K562 (cell line): ENCODE data around the gene HCCS. TPM values are rescaled to one million over a fixed set of nuclear protein-coding genes. Genes with fewer than 3 reads are reported as not detected.

Source experiments
- ATAC-seq: fragments of 200-7000 bp; cut with Tn5 transposase; 3 replicates; pipeline ENCODE4 v1.9.1; 2020; ENCODE audit warnings: moderate library complexity
- BruUV-seq: library from RNA; stranded (reverse); fragments of 400-500 nt; replicated peaks from 2 replicates; lab custom pipeline; 2021; lab: Mats Ljungman, UMichigan
- CTCF ChIA-PET: fragments of 300-600 bp; formaldehyde crosslinking; extraction: SDS; loops from one replicate; lab custom pipeline; 2021; ENCODE audit warnings: low intra/inter-chr PET ratio; lab: Yijun Ruan, JAX
- POLR2A ChIA-PET: fragments of 300-600, 350-650 bp; sonication (Branson Sonifier 250); formaldehyde crosslinking; extraction: SDS; loops from one replicate; lab custom pipeline; 2021; ENCODE audit warnings: antibody characterized with exemption, inconsistent platforms; lab: Yijun Ruan, JAX
- DNase-seq, 4 experiments: peaks; one replicate each; pipeline versions ENCODE4 v3.0.0 to v3.0.0-alpha.2; 2011 to 2018; ENCODE audit warnings: low spot score in 3 of 4, mixed read lengths in 3 of 4; ENCODE audit errors: extremely low read depth in 1 of 4
- FAIRE-seq: peaks from 2 replicates; lab custom pipeline; 2011; peaks lifted over from hg19 to GRCh38; lab: Jason Lieb, UNC
- H2AFZ ChIP-seq: 2 replicates; pipeline ENCODE4 v1.6.0; 2011; ENCODE audit warnings: low read depth, low read length, control low read depth, inconsistent platforms
- H3K27ac ChIP-seq: fragments of 200-600 bp; 3 replicates; pipeline ENCODE4 v1.8.0; 2011; ENCODE audit warnings: low read depth, mild to moderate bottlenecking, control low read depth, inconsistent platforms, low read length, moderate library complexity, mixed read lengths; ENCODE audit errors: extremely low read depth
- H3K27me3 ChIP-seq, 2 experiments: fragments of 300-600 bp in 1 of 2; 2 replicates in 1 of 2; 3 replicates in 1 of 2; pipeline versions ENCODE4 v1.6.0 to v1.8.0; 2011; ENCODE audit warnings: inconsistent platforms in 2 of 2, low read length in 2 of 2, mild to moderate bottlenecking in 1 of 2, mixed read lengths in 1 of 2, moderate library complexity in 1 of 2; ENCODE audit not compliant: control insufficient read depth in 2 of 2, insufficient read depth in 2 of 2
- H3K36me3 ChIP-seq: fragments of 300-600 bp; 3 replicates; pipeline ENCODE4 v1.8.0; 2011; ENCODE audit warnings: mild to moderate bottlenecking, low read length, inconsistent platforms; ENCODE audit not compliant: control insufficient read depth, insufficient read depth
- H3K4me1 ChIP-seq, 2 experiments: fragments of 200-600 bp in 1 of 2; replicated peaks in 1 of 2; 2 replicates in 1 of 2; 3 replicates in 1 of 2; pipeline versions ENCODE4 v1.5.1 to v1.8.0; 2011; ENCODE audit warnings: inconsistent platforms in 2 of 2, low read length in 2 of 2, mild to moderate bottlenecking in 1 of 2, mixed read lengths in 1 of 2, moderate library complexity in 1 of 2; ENCODE audit not compliant: control insufficient read depth in 2 of 2, insufficient read depth in 2 of 2
- H3K4me2 ChIP-seq: 2 replicates; pipeline ENCODE4 v1.6.1; 2011; ENCODE audit warnings: low read length, control low read depth, inconsistent platforms, mixed read lengths; ENCODE audit not compliant: insufficient read depth
- H3K4me3 ChIP-seq: fragments of 200-600 bp; sonication (generic), shearing (Covaris generic); 2 replicates; pipeline ENCODE4 v1.5.1; 2016; ENCODE audit warnings: control low read depth, inconsistent platforms
- H3K79me2 ChIP-seq: fragments of 200-600 bp; 3 replicates; pipeline ENCODE4 v1.8.0; 2011; ENCODE audit warnings: low read length, inconsistent platforms; ENCODE audit not compliant: control insufficient read depth, insufficient read depth
- H3K9ac ChIP-seq, 2 experiments: 2 replicates each; pipeline versions ENCODE4 v1.6.0 to v1.6.1; 2011; ENCODE audit warnings: low read depth in 2 of 2, low read length in 2 of 2, control low read depth in 1 of 2, inconsistent platforms in 1 of 2, mild to moderate bottlenecking in 1 of 2, mixed read lengths in 1 of 2; ENCODE audit not compliant: insufficient read depth in 1 of 2
- H3K9me1 ChIP-seq: one replicate; pipeline ENCODE4 v1.6.0; 2011; ENCODE audit warnings: inconsistent platforms, mild to moderate bottlenecking, low read length, moderate library complexity; ENCODE audit not compliant: control insufficient read depth, insufficient read depth
- H3K9me3 ChIP-seq: replicated peaks from 2 replicates; pipeline ENCODE4 v1.5.1; 2011; ENCODE audit warnings: low read depth, low read length, inconsistent platforms; ENCODE audit not compliant: control insufficient read depth, insufficient read depth
- H4K20me1 ChIP-seq: replicated peaks from 2 replicates; pipeline ENCODE4 v1.6.1; 2011; ENCODE audit warnings: low read length, inconsistent platforms, mixed read lengths; ENCODE audit not compliant: control insufficient read depth, insufficient read depth
- CSDE1 ChIP-seq, 2 experiments: fragments of 450-650 bp; IDR thresholded peaks; 2 replicates each; pipeline ENCODE4 v1.6.1; 2016; ENCODE audit warnings: mild to moderate bottlenecking in 1 of 2
- FOXK1 ChIP-seq: sonication (generic); formaldehyde crosslinking; IDR thresholded peaks from 2 replicates; pipeline ENCODE4 v1.8.0; 2022; ENCODE audit warnings: missing genetic modification reagents, mild to moderate bottlenecking, borderline replicate concordance
- JUND ChIP-seq, 2 experiments: IDR thresholded peaks; 2 replicates in 1 of 2; 3 replicates in 1 of 2; pipeline ENCODE4 v1.6.1; 2011; ENCODE audit warnings: borderline replicate concordance in 2 of 2, low read depth in 2 of 2, low read length in 2 of 2, improper control_type of control experiment in 1 of 2, missing biosample characterization in 1 of 2, missing genetic modification characterization in 1 of 2, missing genetic modification reagents in 1 of 2
- NCOA2 ChIP-seq, 2 experiments: fragments of 450-650 bp; IDR thresholded peaks; 2 replicates each; pipeline ENCODE4 v1.6.1; 2018; ENCODE audit warnings: mild to moderate bottlenecking in 2 of 2, moderate library complexity in 1 of 2; ENCODE audit not compliant: partially characterized antibody in 2 of 2
- ZNF184 ChIP-seq: sonication (generic); formaldehyde crosslinking; IDR thresholded peaks from 2 replicates; pipeline ENCODE4 v1.5.0; 2020; ENCODE audit warnings: missing genetic modification reagents
- WGBS: fragments of 100-300 bp; shearing (Covaris generic); methylation state at CpG from one replicate; pipeline ENCODE4 v1.1.6; 2016; ENCODE audit warnings: low coverage, mixed read lengths; ENCODE audit not compliant: insufficient coverage; ENCODE audit errors: missing lambda C conversion rate; 5-methylcytosine and 5-hydroxymethylcytosine counted together
- in situ Hi-C: fragments of 300-500 bp; cut with MboI; formaldehyde crosslinking; loops from 4 replicates; pipeline ENCODE4 v1.15.0; 2018; ENCODE audit warnings: inconsistent platforms, mixed read lengths
- intact Hi-C: fragments of 100-400 bp; cut with micrococcal nuclease; formaldehyde crosslinking; loops from 2 replicates; pipeline ENCODE4 v1.14.2; 2022
- polyA plus RNA-seq, 8 experiments: library from polyadenylated mRNA; depleted of rRNA in 4 of 8; stranded (reverse) in 5 of 8; unstranded in 3 of 8; fragments of >200 nt; fragmentation: Nextera tagmentation in 2 of 8; fragmentation: Illumina TruSeq in 1 of 8; extraction: Ambion mirVana in 2 of 8; extraction: Trizol in 1 of 8; gene quantifications; 2 replicates each; pipeline versions ENCODE4 v1.2.1 to v1.2.3, GENCODE V29; 2011 to 2014; ENCODE audit warnings: inconsistent platforms in 1 of 8, missing spikeins in 1 of 8
- total RNA-seq, 7 experiments: library from RNA; depleted of rRNA in 6 of 7; stranded (reverse); fragments of >200 nt in 6 of 7; fragmentation: Illumina TruSeq in 2 of 7; extraction: Trizol in 2 of 7; gene quantifications; 2 replicates each; pipeline versions ENCODE4 v1.2.1 to v1.2.3, GENCODE V29; 2011 to 2021; ENCODE audit warnings: low replicate concordance in 1 of 7
- TF ChIP-seq, protein P1 (sequence below): sonication (generic); formaldehyde crosslinking; IDR thresholded peaks from 2 replicates; pipeline ENCODE4 v1.8.0; 2023; ENCODE audit warnings: mild to moderate bottlenecking, missing genetic modification reagents
- TF ChIP-seq, protein P2 (sequence below): sonication (generic); formaldehyde crosslinking; IDR thresholded peaks from 2 replicates; pipeline ENCODE4 v1.8.0; 2022; ENCODE audit warnings: mild to moderate bottlenecking, missing genetic modification reagents, borderline replicate concordance

Gene HCCS
- total and polyA plus RNA-seq, 9 of the 15 experiments (the other 6 are each of a cell fraction or from before 2014, with no cell fraction given): 22.9 to 81.5 (median 66.9) TPM

DNA sequence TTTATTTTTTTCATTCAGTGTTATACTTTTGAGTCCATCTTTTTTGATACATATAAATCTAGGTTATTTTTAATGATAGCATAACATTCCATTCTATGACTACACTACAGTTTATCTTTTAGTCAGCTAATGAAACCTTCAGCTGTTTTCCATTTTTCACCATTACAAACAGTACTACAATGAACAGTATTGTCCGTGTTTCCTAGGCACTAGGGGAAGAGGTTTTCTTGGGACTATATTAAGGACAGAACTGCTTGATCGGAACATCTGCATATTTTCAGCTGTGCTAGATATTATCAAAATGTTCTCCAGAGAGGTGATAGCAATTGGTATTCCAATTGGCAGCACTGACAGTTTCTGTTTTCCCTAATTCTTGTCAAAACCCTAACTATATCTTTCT lies 44.3 kb upstream of the HCCS start:
- Histone ChIP-seq H3K79me2 (no peaks in the 10 kb centered on the region), H3K4me3 (no peak overlapping the region), H3K9ac (no peak overlapping the region), H3K27ac (no peak overlapping the region), H2AFZ (no peak overlapping the region), H3K9me1 (no peaks in the 10 kb centered on the region), H3K4me1 (no peaks in the 10 kb centered on the region), H3K9me3 (no peaks in the 10 kb centered on the region), H3K27me3 (no peaks in the 10 kb centered on the region), H4K20me1 (no peaks in the 10 kb centered on the region), H3K36me3 (no peaks in the 10 kb centered on the region)
- intact Hi-C loops: no loop called here
- WGBS: 4% methylated on average over 2 of the region's 2 CpGs
- CTCF ChIA-PET: no interaction called here
- POLR2A ChIA-PET: no interaction called here
- ATAC-seq: no peak
- FAIRE-seq: no peak
- TF ChIP-seq, protein P1, sequence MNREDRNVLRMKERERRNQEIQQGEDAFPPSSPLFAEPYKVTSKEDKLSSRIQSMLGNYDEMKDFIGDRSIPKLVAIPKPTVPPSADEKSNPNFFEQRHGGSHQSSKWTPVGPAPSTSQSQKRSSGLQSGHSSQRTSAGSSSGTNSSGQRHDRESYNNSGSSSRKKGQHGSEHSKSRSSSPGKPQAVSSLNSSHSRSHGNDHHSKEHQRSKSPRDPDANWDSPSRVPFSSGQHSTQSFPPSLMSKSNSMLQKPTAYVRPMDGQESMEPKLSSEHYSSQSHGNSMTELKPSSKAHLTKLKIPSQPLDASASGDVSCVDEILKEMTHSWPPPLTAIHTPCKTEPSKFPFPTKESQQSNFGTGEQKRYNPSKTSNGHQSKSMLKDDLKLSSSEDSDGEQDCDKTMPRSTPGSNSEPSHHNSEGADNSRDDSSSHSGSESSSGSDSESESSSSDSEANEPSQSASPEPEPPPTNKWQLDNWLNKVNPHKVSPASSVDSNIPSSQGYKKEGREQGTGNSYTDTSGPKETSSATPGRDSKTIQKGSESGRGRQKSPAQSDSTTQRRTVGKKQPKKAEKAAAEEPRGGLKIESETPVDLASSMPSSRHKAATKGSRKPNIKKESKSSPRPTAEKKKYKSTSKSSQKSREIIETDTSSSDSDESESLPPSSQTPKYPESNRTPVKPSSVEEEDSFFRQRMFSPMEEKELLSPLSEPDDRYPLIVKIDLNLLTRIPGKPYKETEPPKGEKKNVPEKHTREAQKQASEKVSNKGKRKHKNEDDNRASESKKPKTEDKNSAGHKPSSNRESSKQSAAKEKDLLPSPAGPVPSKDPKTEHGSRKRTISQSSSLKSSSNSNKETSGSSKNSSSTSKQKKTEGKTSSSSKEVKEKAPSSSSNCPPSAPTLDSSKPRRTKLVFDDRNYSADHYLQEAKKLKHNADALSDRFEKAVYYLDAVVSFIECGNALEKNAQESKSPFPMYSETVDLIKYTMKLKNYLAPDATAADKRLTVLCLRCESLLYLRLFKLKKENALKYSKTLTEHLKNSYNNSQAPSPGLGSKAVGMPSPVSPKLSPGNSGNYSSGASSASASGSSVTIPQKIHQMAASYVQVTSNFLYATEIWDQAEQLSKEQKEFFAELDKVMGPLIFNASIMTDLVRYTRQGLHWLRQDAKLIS: no peak
- TF ChIP-seq NCOA2 (IDR thresholded peaks at IDR 0.05; ENCODE audit: partially characterized antibody in 2 of 2) (no peak), FOXK1 (CRISPR knock-in tag) (no peak), JUND (IDR thresholded peaks at IDR 0.05; ENCODE audit: borderline replicate concordance, low read depth, low read length) (no peak), JUND (tag; IDR thresholded peaks at IDR 0.05; ENCODE audit: borderline replicate concordance, low read depth, low read length) (no peak), CSDE1 (IDR thresholded peaks at IDR 0.05) (no peak), ZNF184 (CRISPR knock-in tag) (no peak)
- TF ChIP-seq, protein P2, sequence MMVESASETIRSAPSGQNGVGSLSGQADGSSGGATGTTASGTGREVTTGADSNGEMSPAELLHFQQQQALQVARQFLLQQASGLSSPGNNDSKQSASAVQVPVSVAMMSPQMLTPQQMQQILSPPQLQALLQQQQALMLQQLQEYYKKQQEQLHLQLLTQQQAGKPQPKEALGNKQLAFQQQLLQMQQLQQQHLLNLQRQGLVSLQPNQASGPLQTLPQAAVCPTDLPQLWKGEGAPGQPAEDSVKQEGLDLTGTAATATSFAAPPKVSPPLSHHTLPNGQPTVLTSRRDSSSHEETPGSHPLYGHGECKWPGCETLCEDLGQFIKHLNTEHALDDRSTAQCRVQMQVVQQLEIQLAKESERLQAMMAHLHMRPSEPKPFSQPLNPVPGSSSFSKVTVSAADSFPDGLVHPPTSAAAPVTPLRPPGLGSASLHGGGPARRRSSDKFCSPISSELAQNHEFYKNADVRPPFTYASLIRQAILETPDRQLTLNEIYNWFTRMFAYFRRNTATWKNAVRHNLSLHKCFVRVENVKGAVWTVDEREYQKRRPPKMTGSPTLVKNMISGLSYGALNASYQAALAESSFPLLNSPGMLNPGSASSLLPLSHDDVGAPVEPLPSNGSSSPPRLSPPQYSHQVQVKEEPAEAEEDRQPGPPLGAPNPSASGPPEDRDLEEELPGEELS (CRISPR knock-in tag): no peak
- TF ChIP-seq, all 486 proteins: peak for 0
- no peak for DNase-seq
- H3K4me2 ChIP-seq: no peak overlapping the region
- in situ Hi-C loops: no loop called here
- BruUV-seq: no TSS peak
